Mesodermal cell (in vitro differentiated cells): ENCODE measurements around the gene WDR45.

ENCODE experiments used
- H3K27ac ChIP-seq: 2 replicates; pipeline ENCODE4 v1.7.0; 2013; ENCODE audit warnings: mild to moderate bottlenecking, low read depth, low read length, moderate library complexity; ENCODE audit not compliant: severe bottlenecking
- H3K36me3 ChIP-seq: 2 replicates; pipeline ENCODE4 v1.7.1; 2013; ENCODE audit warnings: mild to moderate bottlenecking, low read length, moderate library complexity; ENCODE audit not compliant: control insufficient read depth, insufficient read depth
- H3K4me1 ChIP-seq: one replicate; pipeline ENCODE4 v1.7.1; 2013; ENCODE audit warnings: mild to moderate bottlenecking, low read length; ENCODE audit not compliant: insufficient read depth, control insufficient read depth, poor library complexity, severe bottlenecking
- H3K4me3 ChIP-seq: 2 replicates; pipeline ENCODE4 v1.7.0; 2013; ENCODE audit warnings: low read length, control low read depth, mild to moderate bottlenecking; ENCODE audit not compliant: insufficient read depth, poor library complexity, severe bottlenecking; ENCODE audit errors: extremely low read depth
- H3K9me3 ChIP-seq: 2 replicates; pipeline ENCODE4 v1.7.1; 2013; ENCODE audit warnings: mild to moderate bottlenecking, low read length, moderate library complexity; ENCODE audit not compliant: control insufficient read depth
- WGBS, 2 experiments: methylation state at CpG; one replicate each; pipeline ENCODE4 v1.1.5; 2013; ENCODE audit warnings: missing lambda C conversion rate in 2 of 2; ENCODE audit not compliant: insufficient coverage in 2 of 2; 5-methylcytosine and 5-hydroxymethylcytosine counted together

Gene WDR45

DNA sequence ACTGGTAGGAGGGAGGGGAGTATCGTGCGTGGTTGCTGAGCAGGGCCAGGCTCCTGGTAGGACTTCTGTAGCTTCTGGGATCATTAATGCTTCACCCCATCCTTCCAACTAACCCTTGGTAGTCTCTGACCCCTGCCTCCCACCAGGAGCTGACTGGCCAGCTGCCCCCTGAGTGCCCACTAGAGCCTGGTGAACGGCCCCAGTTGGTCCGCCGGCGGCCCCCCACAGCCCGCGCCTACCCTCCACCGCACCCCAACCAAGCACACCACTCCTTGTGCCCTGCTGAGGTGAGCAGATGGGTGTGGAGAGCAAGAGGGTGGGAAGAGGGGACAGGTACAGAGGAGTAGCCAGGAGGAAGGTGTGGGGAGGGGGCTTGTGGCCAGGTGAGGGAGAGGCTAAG, 16.0 kb downstream of the WDR45 start:
- Histone ChIP-seq H3K36me3 (peaks cover 11% of the 10 kb centered on the region), H3K27ac (no peak overlapping the region), H3K4me1 (no peaks in the 10 kb centered on the region), H3K4me3 (no peak overlapping the region), H3K9me3 (no peaks in the 10 kb centered on the region)
- no CpG with 5 or more reads among the region's 9 CpGs for WGBS, 2 experiments

DNA sequence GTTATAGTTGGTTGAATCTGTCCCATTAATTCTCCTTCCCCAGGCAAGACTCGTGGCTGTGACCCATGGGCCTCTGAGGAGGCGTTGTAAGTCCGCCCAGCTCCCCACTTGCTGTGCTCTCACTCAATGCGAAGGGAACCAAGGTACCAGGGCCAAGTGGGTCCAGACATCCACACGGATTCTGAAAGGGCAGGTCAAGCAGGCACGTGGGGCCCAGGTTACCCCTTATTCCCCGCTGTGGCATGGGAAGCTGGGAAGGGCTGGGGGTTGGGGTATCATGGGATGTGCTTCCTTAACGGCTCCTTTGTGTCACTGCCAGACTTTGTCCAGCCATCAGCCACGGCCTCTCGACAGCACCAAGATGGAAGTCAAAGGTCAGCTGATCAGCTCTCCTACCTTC, 17.8 kb downstream of the WDR45 start:
- no peaks in the 10 kb centered on the region for H3K4me1 ChIP-seq
- no peaks in the 10 kb centered on the region for H3K9me3 ChIP-seq
- peaks cover 8% of the 10 kb centered on the region for H3K36me3 ChIP-seq
- WGBS, 2 experiments: 90 to 94% methylated on average over 2 of the region's 10 CpGs
- H3K4me3 ChIP-seq: no peak overlapping the region
- H3K27ac ChIP-seq: no peak overlapping the region

GRCh38 chrX:49061490-49061889, 18.2 kb downstream of the WDR45 start:
- Histone ChIP-seq H3K4me3 (no peak overlapping the region), H3K27ac (no peak overlapping the region), H3K36me3 (peaks cover 6% of the 10 kb centered on the region), H3K4me1 (no peaks in the 10 kb centered on the region), H3K9me3 (no peaks in the 10 kb centered on the region)
- 95 to 100% methylated on average over 3 of the region's 7 CpGs for WGBS, 2 experiments

GRCh38 chrX:49060914-49061313, 18.8 kb downstream of the WDR45 start:
- peaks cover 6% of the 10 kb centered on the region for H3K36me3 ChIP-seq
- no peak overlapping the region for H3K4me3 ChIP-seq
- no peaks in the 10 kb centered on the region for H3K9me3 ChIP-seq
- WGBS, 2 experiments: no CpG with 5 or more reads among the region's 3 CpGs
- H3K27ac ChIP-seq: no peak overlapping the region
- H3K4me1 ChIP-seq: no peaks in the 10 kb centered on the region

GRCh38 chrX:49059681-49060085, 20.0 kb downstream of the WDR45 start:
- Histone ChIP-seq H3K9me3 (no peaks in the 10 kb centered on the region), H3K27ac (no peak overlapping the region), H3K4me3 (no peak overlapping the region), H3K4me1 (no peaks in the 10 kb centered on the region), H3K36me3 (peaks cover 6% of the 10 kb centered on the region)
- 100% methylated on average over 1 of the region's 10 CpGs; no CpG with 5 or more reads in 1 of the 2 experiments for WGBS, 2 experiments

GRCh38 chrX:49059201-49059600, 20.5 kb downstream of the WDR45 start:
- Histone ChIP-seq H3K4me3 (no peak overlapping the region), H3K4me1 (no peaks in the 10 kb centered on the region), H3K36me3 (peaks cover 6% of the 10 kb centered on the region), H3K27ac (no peak overlapping the region), H3K9me3 (no peaks in the 10 kb centered on the region)
- WGBS, 2 experiments: no CpG with 5 or more reads among the region's 6 CpGs

DNA sequence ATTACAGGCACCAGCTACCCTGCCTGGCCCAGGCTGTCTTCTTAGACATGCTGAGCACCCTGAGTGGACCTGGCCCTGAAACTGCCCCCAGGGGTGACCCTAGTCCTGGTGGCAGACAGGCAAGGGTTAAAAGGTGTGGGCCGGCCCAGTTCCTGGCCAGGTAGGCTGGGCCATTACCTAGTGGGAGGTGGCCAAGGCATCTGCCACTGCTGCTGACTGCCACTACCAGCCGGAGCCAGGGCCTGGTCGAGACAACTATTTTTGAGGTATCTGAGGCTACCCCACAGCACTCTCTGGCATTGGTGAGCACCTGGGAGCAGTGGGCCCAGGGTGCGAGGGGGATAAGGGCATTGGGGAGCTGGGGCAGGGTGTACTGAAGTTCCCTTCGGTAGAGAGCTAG, 20.9 kb downstream of the WDR45 start, which contains the start of gene CCDC120:
Gene CCDC120, plus strand, starts transcription at position 206 of the 400 bp plus-strand sequence. CDS start 3,043 bp downstream, outside the sequence.
- Histone ChIP-seq H3K27ac (no peak within 1 kb of the TSS), H3K9me3 (no peaks in the 10 kb centered on the region), H3K36me3 (peaks cover 6% of the 10 kb centered on the region), H3K4me3 (no peak within 1 kb of the TSS), H3K4me1 (no peaks in the 10 kb centered on the region)
- WGBS, 2 experiments: 30% methylated on average over 2 of the region's 5 CpGs; no CpG with 5 or more reads in 1 of the 2 experiments

DNA sequence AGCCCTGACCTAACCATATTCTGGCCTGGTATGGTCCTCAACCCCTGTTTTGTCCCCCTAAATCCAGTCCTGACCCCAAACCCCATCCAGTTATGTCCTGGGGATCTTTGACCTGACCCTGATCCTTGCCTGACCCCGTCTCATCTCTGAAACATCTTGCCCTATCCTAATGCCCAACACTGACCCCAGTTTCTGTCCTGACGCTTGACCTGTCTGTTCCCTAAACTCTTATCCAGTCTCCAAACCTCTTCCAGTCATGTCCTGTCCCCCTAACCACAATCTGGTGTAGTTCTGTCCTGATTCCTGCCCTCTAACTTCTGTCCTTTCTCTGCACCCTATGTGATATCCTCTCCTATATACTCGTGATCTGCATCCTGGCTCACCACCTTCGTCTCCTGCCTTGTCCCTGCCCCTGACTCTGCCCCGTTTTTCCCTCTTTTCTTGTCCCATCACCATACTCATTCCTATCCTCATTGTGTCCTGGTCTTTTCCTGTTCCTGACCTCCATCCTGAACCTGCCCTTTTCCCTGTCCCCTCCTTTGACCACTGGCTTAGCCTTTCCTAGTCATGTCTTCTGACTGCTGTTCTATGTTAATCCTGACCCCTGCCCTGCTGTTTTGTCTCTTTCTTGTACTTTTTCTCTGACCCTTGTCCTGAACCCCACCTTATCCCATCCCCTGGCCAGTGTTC, 25.5 kb downstream of the WDR45 start:
- Histone ChIP-seq H3K4me1 (no peaks in the 10 kb centered on the region), H3K9me3 (no peaks in the 10 kb centered on the region), H3K36me3 (no peaks in the 10 kb centered on the region), H3K27ac (no peak overlapping the region), H3K4me3 (peak overlapping the region; percentile 49)
- 87 to 93% methylated on average over 4 of the region's 5 CpGs for WGBS, 2 experiments

GRCh38 chrX:49053223-49054072, 26.2 kb downstream of the WDR45 start:
- H3K9me3 ChIP-seq: no peaks in the 10 kb centered on the region
- H3K4me1 ChIP-seq: no peaks in the 10 kb centered on the region
- peak overlapping the region; percentile 49 for H3K4me3 ChIP-seq
- no peaks in the 10 kb centered on the region for H3K36me3 ChIP-seq
- peak overlapping the region; percentile 73 for H3K27ac ChIP-seq
- WGBS, 2 experiments: 3 to 25% methylated on average over 2 to 18 of the region's 79 CpGs

- Histone ChIP-seq H3K27ac (peak overlapping the region; percentile 49), H3K4me1 (peaks cover 10% of the 10 kb centered on the region), H3K4me3 (no peak overlapping the region), H3K36me3 (peaks cover 4% of the 10 kb centered on the region), H3K9me3 (no peaks in the 10 kb centered on the region)
- 54% methylated on average over 6 of the region's 13 CpGs; no CpG with 5 or more reads in 1 of the 2 experiments for WGBS, 2 experiments
Observed at GRCh38 chrX:49043987-49044281, 35.8 kb downstream of the WDR45 start.
